Panc1 (cell line): ENCODE results near the gene OPA3. TPM values are rescaled to one million over a fixed set of nuclear protein-coding genes. Genes with fewer than 3 reads are reported as not detected.

Source experiments
- ATAC-seq: fragments of 200-7000 bp; cut with Tn5 transposase; 2 replicates; pipeline ENCODE4 v1.9.1; 2020; ENCODE audit warnings: mild to moderate bottlenecking, moderate library complexity
- BruUV-seq: library from RNA; stranded (reverse); fragments of 400-500 nt; replicated peaks from 2 replicates; lab custom pipeline; 2021; lab: Mats Ljungman, UMichigan
- CTCF ChIA-PET: fragments of 300-600 bp; sonication (Branson Sonifier 250); formaldehyde crosslinking; loops from one replicate; lab custom pipeline; 2022; ENCODE audit warnings: antibody characterized with exemption; lab: Charles Lee
- POLR2A ChIA-PET: fragments of 300-600 bp; sonication (Branson Sonifier 250); formaldehyde crosslinking; loops from one replicate; lab custom pipeline; 2022; ENCODE audit warnings: antibody characterized with exemption; lab: Charles Lee
- DNase-seq: peaks from one replicate; pipeline ENCODE4 v3.0.0-alpha.2; 2010; ENCODE audit warnings: low read depth, low spot score
- H3K27ac ChIP-seq: 2 replicates; pipeline ENCODE4 v1.5.1; 2011; ENCODE audit warnings: mild to moderate bottlenecking, low read length, inconsistent platforms
- H3K27me3 ChIP-seq: fragments of 200-500 bp; sonication (Bioruptor generic); 2 replicates; pipeline ENCODE4 v1.6.0; 2014; ENCODE audit warnings: low read length, inconsistent platforms; ENCODE audit not compliant: control insufficient read depth, insufficient read depth
- H3K36me3 ChIP-seq: fragments of 200-500 bp; sonication (Bioruptor generic); 2 replicates; pipeline ENCODE4 v1.5.1; 2014; ENCODE audit warnings: inconsistent platforms, mild to moderate bottlenecking, low read length, moderate library complexity; ENCODE audit not compliant: control insufficient read depth, insufficient read depth
- H3K4me1 ChIP-seq: 2 replicates; pipeline ENCODE4 v1.5.1; 2011; ENCODE audit warnings: inconsistent platforms, mild to moderate bottlenecking, low read length, moderate library complexity; ENCODE audit not compliant: control insufficient read depth, insufficient read depth
- H3K4me3 ChIP-seq, 2 experiments: 2 replicates each; pipeline ENCODE4 v1.5.1; 2011 to 2012; ENCODE audit warnings: low read depth in 2 of 2, low read length in 2 of 2, mild to moderate bottlenecking in 2 of 2, inconsistent platforms in 1 of 2, moderate library complexity in 1 of 2
- H3K9me3 ChIP-seq: fragments of 200-500 bp; sonication (Bioruptor generic); 2 replicates; pipeline ENCODE4 v1.5.1; 2014; ENCODE audit warnings: low read depth, mild to moderate bottlenecking, inconsistent platforms, low read length, moderate library complexity; ENCODE audit not compliant: control insufficient read depth, insufficient read depth
- CTCF ChIP-seq: fragments of 450-650 bp; IDR thresholded peaks from 2 replicates; pipeline ENCODE4 v1.5.1; 2017; ENCODE audit warnings: mild to moderate bottlenecking
- POLR2AphosphoS5 ChIP-seq: IDR thresholded peaks from 2 replicates; pipeline ENCODE4 v1.6.1; 2012; ENCODE audit warnings: mild to moderate bottlenecking, low read depth, low read length, moderate library complexity
- REST ChIP-seq, 2 experiments: IDR thresholded peaks; 2 replicates each; pipeline ENCODE4 v1.6.1; 2011 to 2012; ENCODE audit warnings: low read depth in 2 of 2, control low read depth in 1 of 2, low read length in 1 of 2, mild to moderate bottlenecking in 1 of 2, moderate library complexity in 1 of 2; ENCODE audit not compliant: insufficient read depth in 1 of 2
- SIN3A ChIP-seq: IDR thresholded peaks from 2 replicates; pipeline ENCODE4 v1.6.1; 2012; ENCODE audit warnings: low read depth, mild to moderate bottlenecking, low read length, moderate library complexity, borderline replicate concordance; ENCODE audit not compliant: insufficient read depth
- TCF7L2 ChIP-seq: IDR thresholded peaks from 2 replicates; pipeline ENCODE4 v1.6.1; 2011; ENCODE audit warnings: mild to moderate bottlenecking, low read depth, low read length, inconsistent platforms
- in situ Hi-C: cut with HindIII; loops from 2 replicates; pipeline ENCODE4 v1.10.0; 2016; ENCODE audit warnings: low sequenced_read_pairs, low pct_unique_long_range_greater_than_20kb
- intact Hi-C: fragments of 100-400 bp; cut with micrococcal nuclease; formaldehyde crosslinking; loops from one replicate; pipeline ENCODE4 v1.10.0; 2022; ENCODE audit not compliant: unreplicated experiment
- total RNA-seq: library from RNA; stranded (reverse); gene quantifications from one replicate; pipeline ENCODE4 v1.2.1, GENCODE V29; 2021; ENCODE audit not compliant: unreplicated experiment

Gene OPA3
- total RNA-seq, 1 experiment from 2014 or later = 20.3 TPM

GRCh38 chr19:45514376-45515051 is 70.1 kb downstream of the OPA3 start:
- Histone ChIP-seq H3K4me3 (no peak overlapping the region), H3K27me3 (no peaks in the 10 kb centered on the region), H3K36me3 (no peaks in the 10 kb centered on the region; the same call in 1 of the 2 replicates), H3K9me3 (no peaks in the 10 kb centered on the region), H3K27ac (peak overlapping the region; percentile 17; the same call in 1 of the 2 replicates), H3K4me1 (peaks cover 28% of the 10 kb centered on the region)
- TF ChIP-seq SIN3A (no peak), TCF7L2 (no peak), CTCF (no peak), REST (IDR thresholded peaks at IDR 0.05; ENCODE audit: insufficient read depth in 1 of 2, low read depth in 2 of 2, low read length in 1 of 2) (no peak), POLR2AphosphoS5 (no peak)
- DNase-seq (no peak), ATAC-seq (0 out of 2 replicates have a peak, but pooled peaks have one; percentile 36)
- in situ Hi-C loops (no loop called here), intact Hi-C loops (no loop called here)
- no TSS peak for BruUV-seq
- POLR2A ChIA-PET = no interaction called here
- CTCF ChIA-PET = no interaction called here

GRCh38 chr19:45512881-45513483 is 71.6 kb downstream of the OPA3 start:
- Histone ChIP-seq H3K27me3 (no peaks in the 10 kb centered on the region), H3K4me1 (peaks cover 29% of the 10 kb centered on the region), H3K27ac (no peak overlapping the region), H3K4me3 (no peak overlapping the region), H3K36me3 (peaks cover 4% of the 10 kb centered on the region), H3K9me3 (no peaks in the 10 kb centered on the region)
- DNase-seq (no peak), ATAC-seq (no peak)
- in situ Hi-C loops (no loop called here), intact Hi-C loops (no loop called here)
- no TSS peak for BruUV-seq
- ChIA-PET CTCF (no interaction called here), POLR2A (no interaction called here)
- TF ChIP-seq TCF7L2 (no peak), POLR2AphosphoS5 (no peak), SIN3A (no peak), CTCF (no peak), REST (IDR thresholded peaks at IDR 0.05; ENCODE audit: insufficient read depth in 1 of 2, low read depth in 2 of 2, low read length in 1 of 2) (no peak)
